Measurements from ENCODE around the gene FRMPD4. TPM values are rescaled to one million over a fixed set of nuclear protein-coding genes. Genes with fewer than 3 reads are reported as not detected.

FRMPD4 gene
- total RNA-seq, 2 experiments from 2014 or later = not detected

- no peak overlapping the region for H3K27ac Mint-ChIP-seq
- H3K27me3 Mint-ChIP-seq = peaks cover 3% of the 10 kb centered on the region
- H3K4me3 Mint-ChIP-seq = no peak overlapping the region
- no peaks in the 10 kb centered on the region for H3K9me3 Mint-ChIP-seq
- no peaks in the 10 kb centered on the region for H3K36me3 Mint-ChIP-seq (ENCODE audit: low read depth)
- H3K4me1 Mint-ChIP-seq (ENCODE audit: low read depth) = no peaks in the 10 kb centered on the region
- ChIA-PET POLR2A (no interaction called here), CTCF (interaction anchor here (1.1 to 1.7 kb wide), 5 partner anchors 10 to 201 kb away, joined by 3 to 6 read pairs (median 4); no protein-coding TSS in a partner anchor)
- intact Hi-C loops (cut with micrococcal nuclease) = loop anchor here (10.0 kb wide), 1 partner anchor 192 kb away; no protein-coding TSS in a partner anchor
- ATAC-seq (no peak), DNase-seq (peak; percentile 19)
- peak; percentile 24 for TF ChIP-seq CTCF (IDR thresholded peaks at IDR 0.05)
These were observed 564.3 kb downstream of the FRMPD4 start for GRCh38 chrX:12702509-12703091.

- H3K4me1 Mint-ChIP-seq (ENCODE audit: low read depth) = no peaks in the 10 kb centered on the region
- TF ChIP-seq CTCF (IDR thresholded peaks at IDR 0.05) = no peak
- POLR2A ChIA-PET = no interaction called here
- intact Hi-C loops (cut with micrococcal nuclease) = loop anchor here (10.0 kb wide), 1 partner anchor 190 kb away; no protein-coding TSS in a partner anchor
- DNase-seq (no peak), ATAC-seq (no peak)
- H3K9me3 Mint-ChIP-seq = no peaks in the 10 kb centered on the region
- peaks cover 3% of the 10 kb centered on the region for H3K27me3 Mint-ChIP-seq
- H3K27ac Mint-ChIP-seq = no peak overlapping the region
- CTCF ChIA-PET = no interaction called here
- no peak overlapping the region for H3K4me3 Mint-ChIP-seq
- no peaks in the 10 kb centered on the region for H3K36me3 Mint-ChIP-seq (ENCODE audit: low read depth)
These were observed 566.4 kb downstream of the FRMPD4 start for GRCh38 chrX:12704706-12705105.

- Mint-ChIP-seq H3K4me1 (ENCODE audit: low read depth) (no peaks in the 10 kb centered on the region), H3K9me3 (no peaks in the 10 kb centered on the region), H3K27ac (no peak overlapping the region), H3K27me3 (no peaks in the 10 kb centered on the region), H3K4me3 (no peak overlapping the region), H3K36me3 (ENCODE audit: low read depth) (no peaks in the 10 kb centered on the region)
- peak; percentile 21 for TF ChIP-seq CTCF (IDR thresholded peaks at IDR 0.05)
- intact Hi-C loops (cut with micrococcal nuclease) = loop anchor here (2.0 to 10.0 kb wide), 2 partner anchors 62 to 186 kb away; no protein-coding TSS in a partner anchor
- no peak for ATAC-seq
- DNase-seq = peak; percentile 52
- ChIA-PET POLR2A (no interaction called here), CTCF (interaction anchor here (1.6 to 2.3 kb wide), 2 partner anchors 15 to 62 kb away, joined by 8 to 10 read pairs; no protein-coding TSS in a partner anchor)
These were observed 570.8 kb downstream of the FRMPD4 start for GRCh38 chrX:12709047-12709446.

- Mint-ChIP-seq H3K27me3 (no peaks in the 10 kb centered on the region), H3K27ac (no peak overlapping the region), H3K9me3 (no peaks in the 10 kb centered on the region), H3K4me3 (no peak overlapping the region), H3K36me3 (ENCODE audit: low read depth) (no peaks in the 10 kb centered on the region), H3K4me1 (ENCODE audit: low read depth) (no peaks in the 10 kb centered on the region)
- DNase-seq = no peak
- CTCF ChIA-PET = interaction anchor here (1.4 kb wide), 1 partner anchor 60 kb away, joined by 5 read pairs; no protein-coding TSS in a partner anchor
- TF ChIP-seq CTCF (IDR thresholded peaks at IDR 0.05) = no peak
- ATAC-seq = no peak
- POLR2A ChIA-PET = no interaction called here
- intact Hi-C loops (cut with micrococcal nuclease) = no loop called here
These were observed 573.3 kb downstream of the FRMPD4 start for GRCh38 chrX:12711435-12712040.

GRCh38 chrX:12716574-12716973 is 578.3 kb downstream of the FRMPD4 start:
- POLR2A ChIA-PET = no interaction called here
- H3K4me3 Mint-ChIP-seq = no peak overlapping the region
- CTCF ChIA-PET = no interaction called here

More at GRCh38 chrX:12716574-12716973, 578.3 kb downstream of the FRMPD4 start:
- no peak overlapping the region for H3K27ac Mint-ChIP-seq
- DNase-seq = no peak
- intact Hi-C loops (cut with micrococcal nuclease) = no loop called here
- no peak for TF ChIP-seq CTCF (IDR thresholded peaks at IDR 0.05)
- no peaks in the 10 kb centered on the region for H3K4me1 Mint-ChIP-seq (ENCODE audit: low read depth)
- no peaks in the 10 kb centered on the region for H3K27me3 Mint-ChIP-seq
- ATAC-seq = no peak
- H3K36me3 Mint-ChIP-seq (ENCODE audit: low read depth) = no peaks in the 10 kb centered on the region
- H3K9me3 Mint-ChIP-seq = no peaks in the 10 kb centered on the region

All from activated CD8-positive, alpha-beta T cell treated with anti-CD3 and anti-CD28 coated beads for 36 hours (primary cell).